Transverse colon (tissue), 4 donors: Measurements from ENCODE around the gene DPYD. TPM values are rescaled to one million over a fixed set of nuclear protein-coding genes. Genes with fewer than 3 reads are reported as not detected.

Source experiments
- DNase-seq: peaks from one replicate; pipeline ENCODE4 v3.0.0-alpha.2; 2019
- H3K27ac ChIP-seq, 4 donors: fragments of 200-600 bp; sonication (generic); 2 replicates each; pipeline ENCODE4 v1.5.1; 2016 to 2018; ENCODE audit warnings: inconsistent platforms in 4 of 4
- H3K27me3 ChIP-seq: fragments of 200-600 bp; sonication (generic); 2 replicates; pipeline ENCODE4 v1.5.1; 2017; ENCODE audit warnings: inconsistent platforms
- H3K36me3 ChIP-seq, 4 donors: fragments of 200-600 bp; sonication (generic); 2 replicates each; pipeline ENCODE4 v1.5.1; 2017 to 2019; ENCODE audit warnings: inconsistent platforms in 4 of 4
- H3K4me1 ChIP-seq, 4 donors: fragments of 200-600 bp; sonication (generic); 2 replicates each; pipeline ENCODE4 v1.5.1; 2017 to 2020; ENCODE audit warnings: inconsistent platforms in 4 of 4
- H3K4me3 ChIP-seq, 4 donors: fragments of 200-600 bp; sonication (generic); 1 replicate in 1 of 4; 2 replicates in 3 of 4; pipeline versions ENCODE4 v1.5.1 to v1.6.1; 2017 to 2019; ENCODE audit warnings: inconsistent platforms in 4 of 4
- H3K9me3 ChIP-seq, 2 donors: fragments of 200-600 bp; sonication (generic); 2 replicates each; pipeline ENCODE4 v1.5.1; 2017 to 2019; ENCODE audit warnings: inconsistent platforms in 2 of 2
- EP300 ChIP-seq: sonication (generic); formaldehyde crosslinking; IDR thresholded peaks from one replicate; pipeline ENCODE4 v1.6.1; 2017; ENCODE audit warnings: antibody characterized with exemption, low read depth
- POLR2A ChIP-seq: fragments of 450-650 bp; IDR thresholded peaks from one replicate; pipeline ENCODE4 v1.6.1; 2016; ENCODE audit warnings: antibody characterized with exemption, mild to moderate bottlenecking, moderate library complexity
- POLR2AphosphoS5 ChIP-seq, 3 donors: sonication (generic); formaldehyde crosslinking; IDR thresholded peaks; one replicate each; pipeline ENCODE4 v1.6.1; 2016; ENCODE audit warnings: antibody characterized with exemption in 3 of 3
- WGBS, 2 donors: methylation state at CpG; one replicate each; pipeline ENCODE4 v1.1.5; 2018; ENCODE audit warnings: low coverage in 1 of 2; 5-methylcytosine and 5-hydroxymethylcytosine counted together
- in situ Hi-C, 4 donors: fragments of 200-750 bp; cut with MboI; loops; one replicate each; pipeline versions ENCODE4 v1.15.0 to v1.15.1; 2017; ENCODE audit warnings: low sequenced_read_pairs in 3 of 4, low pct_ligation_motif_present in 1 of 4, low pct_unique_long_range_greater_than_20kb in 1 of 4
- intact Hi-C: fragments of 100-400 bp; cut with DNase I; formaldehyde crosslinking; loops from one replicate; pipeline ENCODE4 v1.15.1; 2023; ENCODE audit warnings: low total_unique reads
- total RNA-seq, 4 donors: library from RNA; depleted of rRNA; stranded (reverse); fragments of >200 nt; gene quantifications; one replicate each; pipeline ENCODE4 v1.1.0, GENCODE V29; 2016
- TF ChIP-seq, protein P1 (sequence below), 5 experiments: fragments of 200-600 bp in 3 of 5; fragments of 450-650 bp in 2 of 5; sonication (generic) in 3 of 5; IDR thresholded peaks; 1 replicate in 2 of 5; 2 replicates in 3 of 5; pipeline ENCODE4 v1.5.1; 2016 to 2017; ENCODE audit warnings: antibody characterized with exemption in 5 of 5, inconsistent platforms in 3 of 5, mild to moderate bottlenecking in 2 of 5, moderate library complexity in 1 of 5

DPYD gene
- total RNA-seq, 4 donors from 2014 or later, result 11.2 to 34.8 (median 26.0) TPM

DNA sequence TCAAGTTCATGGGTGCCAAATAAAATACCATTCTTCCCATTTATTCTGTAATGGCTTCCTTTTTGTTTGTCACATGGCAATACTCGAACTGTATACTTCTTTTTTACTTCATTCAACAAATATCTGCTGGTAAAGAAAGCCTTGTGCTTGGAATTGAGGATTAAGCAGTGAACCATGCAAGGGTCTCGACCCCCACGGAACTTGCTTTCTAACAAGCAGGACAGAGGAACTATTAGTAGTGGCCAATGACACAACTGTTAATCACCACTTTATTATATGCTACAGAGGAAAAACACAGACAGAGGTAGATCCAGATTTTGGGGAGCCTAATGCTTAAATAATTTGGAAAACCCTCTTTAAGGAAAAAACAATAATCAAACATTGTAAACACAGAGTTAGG is 542.2 kb downstream of the DPYD start:
- no peaks in the 10 kb centered on the region for H3K36me3 ChIP-seq
- no peaks in the 10 kb centered on the region for H3K4me1 ChIP-seq
- H3K4me3 ChIP-seq, result no peak overlapping the region
- H3K9me3 ChIP-seq, result no peaks in the 10 kb centered on the region
- intact Hi-C loops, result no loop called here
- in situ Hi-C loops, result no loop called here
- H3K27me3 ChIP-seq, result no peaks in the 10 kb centered on the region
- TF ChIP-seq POLR2A (no peak), POLR2AphosphoS5 (IDR thresholded peaks at IDR 0.05) (no peak), EP300 (no peak)
- TF ChIP-seq, protein P1, sequence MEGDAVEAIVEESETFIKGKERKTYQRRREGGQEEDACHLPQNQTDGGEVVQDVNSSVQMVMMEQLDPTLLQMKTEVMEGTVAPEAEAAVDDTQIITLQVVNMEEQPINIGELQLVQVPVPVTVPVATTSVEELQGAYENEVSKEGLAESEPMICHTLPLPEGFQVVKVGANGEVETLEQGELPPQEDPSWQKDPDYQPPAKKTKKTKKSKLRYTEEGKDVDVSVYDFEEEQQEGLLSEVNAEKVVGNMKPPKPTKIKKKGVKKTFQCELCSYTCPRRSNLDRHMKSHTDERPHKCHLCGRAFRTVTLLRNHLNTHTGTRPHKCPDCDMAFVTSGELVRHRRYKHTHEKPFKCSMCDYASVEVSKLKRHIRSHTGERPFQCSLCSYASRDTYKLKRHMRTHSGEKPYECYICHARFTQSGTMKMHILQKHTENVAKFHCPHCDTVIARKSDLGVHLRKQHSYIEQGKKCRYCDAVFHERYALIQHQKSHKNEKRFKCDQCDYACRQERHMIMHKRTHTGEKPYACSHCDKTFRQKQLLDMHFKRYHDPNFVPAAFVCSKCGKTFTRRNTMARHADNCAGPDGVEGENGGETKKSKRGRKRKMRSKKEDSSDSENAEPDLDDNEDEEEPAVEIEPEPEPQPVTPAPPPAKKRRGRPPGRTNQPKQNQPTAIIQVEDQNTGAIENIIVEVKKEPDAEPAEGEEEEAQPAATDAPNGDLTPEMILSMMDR (IDR thresholded peaks at IDR 0.05), result no peak
- DNase-seq, result no peak
- 82 to 95% methylated on average over 2 to 3 of the region's 3 CpGs for WGBS, 2 donors
- H3K27ac ChIP-seq, result no peak overlapping the region

DNA sequence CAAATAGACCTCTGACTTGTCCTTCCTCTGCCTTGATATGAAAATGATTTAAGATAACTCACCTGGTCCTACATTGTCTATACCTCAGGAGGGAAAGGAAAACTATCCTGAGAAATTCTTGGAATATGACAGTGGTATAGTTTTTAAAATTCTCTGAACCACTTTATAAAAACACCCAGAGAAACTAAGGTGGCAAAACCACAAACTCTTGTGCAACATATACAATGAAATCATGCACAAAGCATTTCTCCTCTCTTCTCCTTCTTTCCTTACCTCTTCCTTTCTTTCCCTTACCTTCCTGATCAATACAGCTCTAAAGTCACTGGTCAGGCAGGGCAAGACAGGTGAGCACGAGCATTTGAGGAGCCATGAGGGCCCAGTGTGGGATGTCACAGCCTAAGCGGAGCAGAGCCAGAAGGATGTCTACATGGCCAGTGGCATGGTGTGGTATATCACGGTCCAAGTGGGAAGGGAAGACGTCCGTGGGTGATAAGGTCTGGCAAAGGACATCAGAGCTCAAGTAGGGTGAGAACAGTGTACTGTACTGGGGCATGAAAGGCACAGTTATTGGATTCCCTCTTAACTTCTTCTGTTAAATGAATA is 543.3 kb downstream of the DPYD start:
- Histone ChIP-seq H3K27me3 (no peaks in the 10 kb centered on the region), H3K9me3 (no peaks in the 10 kb centered on the region), H3K27ac (no peak overlapping the region), H3K36me3 (no peaks in the 10 kb centered on the region), H3K4me1 (no peaks in the 10 kb centered on the region), H3K4me3 (no peak overlapping the region)
- 87 to 90% methylated on average over 5 of the region's 5 CpGs for WGBS, 2 donors
- no peak for DNase-seq
- intact Hi-C loops (no loop called here), in situ Hi-C loops (no loop called here)
- no peak for TF ChIP-seq EP300
- TF ChIP-seq POLR2A, result no peak
- TF ChIP-seq POLR2AphosphoS5 (IDR thresholded peaks at IDR 0.05), result no peak
- TF ChIP-seq, protein P1 (IDR thresholded peaks at IDR 0.05), result no peak

DNA sequence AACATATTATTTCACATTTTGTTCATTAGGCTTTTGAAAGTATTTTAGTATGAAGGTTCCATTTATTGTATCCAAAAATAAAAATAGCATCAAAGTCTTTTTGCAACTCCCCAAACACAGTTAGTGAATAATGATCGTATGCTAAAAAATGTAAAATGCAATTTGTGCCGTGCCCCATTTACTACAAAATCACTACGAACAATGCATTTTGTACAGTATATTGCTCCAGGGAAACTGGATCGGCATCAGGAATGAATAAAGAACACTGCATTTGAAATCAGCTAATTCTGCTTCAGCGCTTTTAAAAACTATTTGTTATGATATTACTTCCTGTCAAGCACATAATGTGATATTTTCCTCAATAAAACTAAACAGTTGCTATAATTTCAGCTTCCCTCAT is 547.8 kb downstream of the DPYD start:
- no peak for TF ChIP-seq POLR2AphosphoS5 (IDR thresholded peaks at IDR 0.05)
- TF ChIP-seq EP300, result no peak
- TF ChIP-seq POLR2A, result no peak
- TF ChIP-seq, protein P1 (IDR thresholded peaks at IDR 0.05), result no peak
- H3K27ac ChIP-seq, result no peak overlapping the region
- H3K9me3 ChIP-seq, result no peaks in the 10 kb centered on the region
- no peaks in the 10 kb centered on the region for H3K4me1 ChIP-seq
- in situ Hi-C loops (no loop called here), intact Hi-C loops (no loop called here)
- WGBS, 2 donors, result 85 to 86% methylated on average over 5 of the region's 5 CpGs
- no peaks in the 10 kb centered on the region for H3K27me3 ChIP-seq
- no peak overlapping the region for H3K4me3 ChIP-seq
- no peaks in the 10 kb centered on the region for H3K36me3 ChIP-seq
- DNase-seq, result no peak

DNA sequence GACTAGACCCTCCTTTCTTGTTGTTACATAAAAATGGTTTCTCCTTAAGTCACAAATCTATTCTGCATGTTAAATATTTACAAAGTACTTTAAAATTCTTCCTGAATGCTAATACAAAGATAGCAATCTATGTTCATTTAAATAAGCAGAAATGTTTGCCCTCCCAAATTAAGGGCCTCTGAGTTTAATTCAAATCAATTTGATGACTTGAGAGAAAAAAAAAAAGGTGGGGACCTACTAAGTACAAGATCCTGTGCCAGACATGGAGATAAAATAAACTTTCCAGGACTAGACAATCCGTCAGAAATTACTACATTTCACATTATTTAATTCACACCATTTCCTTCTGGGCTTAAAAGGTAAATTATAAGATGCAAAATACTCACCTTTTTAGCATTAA is 548.3 kb downstream of the DPYD start:
- DNase-seq, result no peak
- WGBS, 2 donors, result 73 to 75% methylated on average over 1 of the region's 1 CpG
- Histone ChIP-seq H3K36me3 (no peaks in the 10 kb centered on the region), H3K4me1 (no peaks in the 10 kb centered on the region), H3K9me3 (no peaks in the 10 kb centered on the region), H3K27ac (no peak overlapping the region), H3K4me3 (no peak overlapping the region), H3K27me3 (no peaks in the 10 kb centered on the region)
- intact Hi-C loops (no loop called here), in situ Hi-C loops (no loop called here)
- no peak for TF ChIP-seq EP300
- no peak for TF ChIP-seq POLR2AphosphoS5 (IDR thresholded peaks at IDR 0.05)
- TF ChIP-seq, protein P1 (IDR thresholded peaks at IDR 0.05), result no peak
- no peak for TF ChIP-seq POLR2A
